SK-N-SH (cell line): Measurements from ENCODE around the gene TMSB10. TPM values are rescaled to one million over a fixed set of nuclear protein-coding genes. Genes with fewer than 3 reads are reported as not detected.

Experiments used
- CTCF ChIA-PET: fragments of 300-600, 350-600 bp; formaldehyde crosslinking; extraction: SDS; loops from one replicate; lab custom pipeline; 2021; lab: Yijun Ruan, JAX
- POLR2A ChIA-PET: fragments of 350-600 bp; sonication (Branson Sonifier 250); formaldehyde crosslinking; extraction: SDS; loops from one replicate; lab custom pipeline; 2020; ENCODE audit warnings: antibody characterized with exemption, inconsistent platforms; lab: Yijun Ruan, JAX
- DNase-seq: peaks from one replicate; pipeline ENCODE4 v3.0.0; 2012
- H2AFZ ChIP-seq: fragments of 200-600 bp; sonication (generic); 2 replicates; pipeline ENCODE4 v1.8.1; 2016; ENCODE audit warnings: antibody characterized with exemption, mild to moderate bottlenecking, low read depth
- H3F3A ChIP-seq: fragments of 200-600 bp; sonication (generic); replicated peaks from 2 replicates; pipeline ENCODE3; 2016; ENCODE audit warnings: antibody characterized with exemption, mild to moderate bottlenecking; ENCODE audit not compliant: insufficient read depth
- H3K27ac ChIP-seq, 2 experiments: fragments of 200-500 bp in 1 of 2; fragments of 200-600 bp in 1 of 2; sonication (Bioruptor generic) in 1 of 2; sonication (generic), shearing (Covaris generic) in 1 of 2; 2 replicates each; pipeline versions ENCODE4 v1.5.1 to v1.6.1; 2014 to 2016; ENCODE audit warnings: low read depth in 2 of 2, inconsistent platforms in 1 of 2, low read length in 1 of 2, mild to moderate bottlenecking in 1 of 2, mixed read lengths in 1 of 2
- H3K27me3 ChIP-seq: fragments of 200-600 bp; sonication (generic), shearing (Covaris generic); 2 replicates; pipeline ENCODE4 v1.6.1; 2016; ENCODE audit warnings: mixed run types; ENCODE audit not compliant: insufficient read depth
- H3K36me3 ChIP-seq, 2 experiments: fragments of 200-500 bp in 1 of 2; fragments of 200-600 bp in 1 of 2; sonication (Bioruptor generic) in 1 of 2; sonication (generic) in 1 of 2; replicated peaks in 1 of 2; 2 replicates each; pipeline versions ENCODE3 to v1.5.1; 2014 to 2016; ENCODE audit warnings: low read length in 1 of 2, mild to moderate bottlenecking in 1 of 2; ENCODE audit not compliant: insufficient read depth in 2 of 2, control insufficient read depth in 1 of 2
- H3K4me1 ChIP-seq, 2 experiments: fragments of 200-500 bp in 1 of 2; fragments of 200-600 bp in 1 of 2; sonication (Bioruptor generic) in 1 of 2; sonication (generic), shearing (Covaris generic) in 1 of 2; 2 replicates each; pipeline versions ENCODE4 v1.5.1 to v1.6.1; 2014 to 2016; ENCODE audit warnings: low read depth in 1 of 2, low read length in 1 of 2, mixed run types in 1 of 2; ENCODE audit not compliant: insufficient read depth in 2 of 2, control insufficient read depth in 1 of 2
- H3K4me2 ChIP-seq: fragments of 200-600 bp; sonication (generic), shearing (Covaris generic); 2 replicates; pipeline ENCODE4 v1.6.1; 2017; ENCODE audit warnings: mixed run types
- H3K4me3 ChIP-seq, 2 experiments: fragments of 200-500 bp in 1 of 2; fragments of 200-600 bp in 1 of 2; sonication (Bioruptor generic) in 1 of 2; sonication (generic), shearing (Covaris generic) in 1 of 2; 2 replicates each; pipeline versions ENCODE4 v1.5.1 to v1.8.1; 2014 to 2016; ENCODE audit warnings: low read depth in 2 of 2, inconsistent platforms in 1 of 2, low read length in 1 of 2, mild to moderate bottlenecking in 1 of 2, mixed read lengths in 1 of 2, moderate library complexity in 1 of 2
- H3K79me2 ChIP-seq: fragments of 200-600 bp; sonication (generic); 2 replicates; pipeline ENCODE4 v1.8.1; 2017; ENCODE audit warnings: mild to moderate bottlenecking; ENCODE audit not compliant: insufficient read depth
- H3K9ac ChIP-seq: fragments of 200-600 bp; sonication (generic); 2 replicates; pipeline ENCODE4 v1.6.1; 2017; ENCODE audit warnings: mixed run types
- H3K9me2 ChIP-seq: fragments of 200-600 bp; sonication (generic); 2 replicates; pipeline ENCODE4 v1.6.1; 2017; ENCODE audit warnings: mixed run types
- H3K9me3 ChIP-seq: fragments of 200-600 bp; sonication (generic); 2 replicates; pipeline ENCODE4 v1.6.1; 2017; ENCODE audit warnings: mixed run types, mild to moderate bottlenecking, moderate library complexity
- H4K20me1 ChIP-seq: fragments of 200-600 bp; sonication (generic); 2 replicates; pipeline ENCODE4 v1.6.1; 2017; ENCODE audit warnings: mild to moderate bottlenecking, mixed run types; ENCODE audit not compliant: insufficient read depth
- ELF1 ChIP-seq: IDR thresholded peaks from 2 replicates; pipeline ENCODE4 v1.4.0; 2012
- EP300 ChIP-seq, 2 experiments: IDR thresholded peaks; 2 replicates each; pipeline versions ENCODE4 v1.4.0 to v1.6.1; 2012; ENCODE audit warnings: borderline replicate concordance in 1 of 2, low read depth in 1 of 2, low read length in 1 of 2
- EZH2phosphoT487 ChIP-seq: fragments of 200-600 bp; sonication (generic); IDR thresholded peaks from 2 replicates; pipeline ENCODE4 v1.6.1; 2017; ENCODE audit warnings: low read depth, mixed run types, mild to moderate bottlenecking, antibody characterized with exemption, moderate library complexity, borderline replicate concordance
- FOSL2 ChIP-seq: IDR thresholded peaks from 2 replicates; pipeline ENCODE4 v1.4.0; 2012; ENCODE audit warnings: low read depth, mild to moderate bottlenecking, moderate library complexity, borderline replicate concordance
- JUND ChIP-seq: IDR thresholded peaks from 2 replicates; pipeline ENCODE4 v1.4.0; 2012
- MEF2A ChIP-seq: IDR thresholded peaks from 2 replicates; pipeline ENCODE4 v1.4.0; 2012; ENCODE audit warnings: low read depth, borderline replicate concordance
- MXI1 ChIP-seq: IDR thresholded peaks from 2 replicates; pipeline ENCODE4 v1.6.1; 2012; ENCODE audit warnings: mild to moderate bottlenecking, low read depth, low read length, improper control_type of control experiment
- NRF1 ChIP-seq: IDR thresholded peaks from 2 replicates; pipeline ENCODE4 v1.6.1; 2012; ENCODE audit warnings: low read depth, mild to moderate bottlenecking, low read length
- POLR2AphosphoS5 ChIP-seq: IDR thresholded peaks from 2 replicates; pipeline ENCODE4 v1.6.1; 2012; ENCODE audit warnings: low read depth, low read length
- RAD21 ChIP-seq: IDR thresholded peaks from 2 replicates; pipeline ENCODE4 v1.6.1; 2012; ENCODE audit warnings: mild to moderate bottlenecking, low read length
- RCOR1 ChIP-seq: fragments of 150-350 bp; IDR thresholded peaks from 2 replicates; pipeline ENCODE4 v1.6.1; 2017; ENCODE audit warnings: antibody characterized with exemption, low read length
- RFX5 ChIP-seq: IDR thresholded peaks from 2 replicates; pipeline ENCODE4 v1.6.1; 2012; ENCODE audit warnings: mild to moderate bottlenecking, improper control_type of control experiment, low read length
- RXRA ChIP-seq: IDR thresholded peaks from 2 replicates; pipeline ENCODE4 v1.4.0; 2012; ENCODE audit warnings: low read depth, mild to moderate bottlenecking, borderline replicate concordance
- SIN3A ChIP-seq: IDR thresholded peaks from 2 replicates; pipeline ENCODE4 v1.6.1; 2012; ENCODE audit warnings: low read depth, mild to moderate bottlenecking, low read length, moderate library complexity, borderline replicate concordance
- TAF1 ChIP-seq: IDR thresholded peaks from 2 replicates; pipeline ENCODE4 v1.6.1; 2012; ENCODE audit warnings: low read depth, mild to moderate bottlenecking, low read length, moderate library complexity, borderline replicate concordance
- WGBS: methylation state at CpG from one replicate; pipeline ENCODE4 v1.1.6; 2017; ENCODE audit warnings: low lambda C conversion rate; 5-methylcytosine and 5-hydroxymethylcytosine counted together
- polyA plus RNA-seq, 3 experiments: library from polyadenylated mRNA; depleted of rRNA; stranded (reverse); fragments of >200 nt; gene quantifications; 2 replicates each; pipeline ENCODE4 v1.2.3, GENCODE V29; 2012
- TF ChIP-seq, protein P1 (sequence below): IDR thresholded peaks from 2 replicates; pipeline ENCODE4 v1.4.0; 2012; ENCODE audit warnings: low read depth
- TF ChIP-seq, protein P2 (sequence below): fragments of 150-350 bp; IDR thresholded peaks from 2 replicates; pipeline ENCODE4 v1.6.1; 2016; ENCODE audit warnings: mild to moderate bottlenecking, low read depth, low read length
- TF ChIP-seq, protein P3 (sequence below): fragments of 150-350 bp; IDR thresholded peaks from 2 replicates; pipeline ENCODE4 v1.6.1; 2017; ENCODE audit warnings: antibody characterized with exemption, low read length, low read depth, borderline replicate concordance
- TF ChIP-seq, protein P4 (sequence below): IDR thresholded peaks from 2 replicates; pipeline ENCODE4; 2012

TMSB10 gene
- polyA plus RNA-seq, 1 of the 3 experiments (the other 2 are of a cell fraction) = 7,920 TPM

DNA sequence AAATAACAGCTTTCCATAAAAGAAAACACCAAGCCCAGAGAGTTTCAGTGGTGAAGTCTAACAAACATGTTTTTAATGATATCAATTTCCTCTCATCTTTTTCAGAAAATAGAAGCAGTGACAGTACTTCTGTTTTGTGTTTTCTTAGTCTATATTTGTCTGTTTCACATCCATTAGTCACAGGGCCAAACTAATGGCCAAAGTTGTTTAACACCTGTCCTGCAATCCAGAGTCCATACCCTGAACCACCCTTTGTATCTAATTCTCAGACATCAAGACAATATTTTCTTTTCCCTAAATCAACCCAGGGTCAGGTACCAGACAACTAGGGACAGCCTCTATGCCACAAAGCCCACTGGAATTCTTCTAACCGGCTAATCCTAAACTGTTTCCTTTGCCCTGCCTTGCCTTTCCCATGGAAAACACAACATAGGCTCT, 25.9 kb downstream of the TMSB10 start:
- no peak overlapping the region for H3K4me2 ChIP-seq
- no peaks in the 10 kb centered on the region for H4K20me1 ChIP-seq
- H3K79me2 ChIP-seq = peaks cover 7% of the 10 kb centered on the region; the same call in 1 of the 2 replicates
- H3K27ac ChIP-seq = no peak overlapping the region
- H3K36me3 ChIP-seq = no peaks in the 10 kb centered on the region
- DNase-seq = no peak
- H3F3A ChIP-seq = peaks cover 5% of the 10 kb centered on the region
- POLR2A ChIA-PET = no interaction called here
- H3K9me2 ChIP-seq = no peaks in the 10 kb centered on the region
- H3K27me3 ChIP-seq = no peaks in the 10 kb centered on the region
- H3K9me3 ChIP-seq = no peaks in the 10 kb centered on the region
- H2AFZ ChIP-seq = no peak overlapping the region
- WGBS = 89% methylated on average over 1 of the region's 1 CpG
- H3K4me3 ChIP-seq = no peak overlapping the region
- CTCF ChIA-PET = no interaction called here
- H3K9ac ChIP-seq = no peak overlapping the region
- peaks cover 0 to 4% of the 10 kb centered on the region in 2 experiments; a peak in 1 of 4 replicates for H3K4me1 ChIP-seq
- TF ChIP-seq MEF2A (no peak), NRF1 (no peak), POLR2AphosphoS5 (no peak), JUND (no peak), EZH2phosphoT487 (no peak), RAD21 (no peak), RFX5 (no peak), EP300 (IDR thresholded peaks at IDR 0.05; ENCODE audit: borderline replicate concordance in 1 of 2, low read depth in 1 of 2, low read length in 1 of 2) (no peak), FOSL2 (no peak), RXRA (no peak), TAF1 (no peak), ELF1 (no peak), MXI1 (no peak)
- TF ChIP-seq, protein P1, sequence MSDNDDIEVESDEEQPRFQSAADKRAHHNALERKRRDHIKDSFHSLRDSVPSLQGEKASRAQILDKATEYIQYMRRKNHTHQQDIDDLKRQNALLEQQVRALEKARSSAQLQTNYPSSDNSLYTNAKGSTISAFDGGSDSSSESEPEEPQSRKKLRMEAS = no peak
- TF ChIP-seq, protein P2, sequence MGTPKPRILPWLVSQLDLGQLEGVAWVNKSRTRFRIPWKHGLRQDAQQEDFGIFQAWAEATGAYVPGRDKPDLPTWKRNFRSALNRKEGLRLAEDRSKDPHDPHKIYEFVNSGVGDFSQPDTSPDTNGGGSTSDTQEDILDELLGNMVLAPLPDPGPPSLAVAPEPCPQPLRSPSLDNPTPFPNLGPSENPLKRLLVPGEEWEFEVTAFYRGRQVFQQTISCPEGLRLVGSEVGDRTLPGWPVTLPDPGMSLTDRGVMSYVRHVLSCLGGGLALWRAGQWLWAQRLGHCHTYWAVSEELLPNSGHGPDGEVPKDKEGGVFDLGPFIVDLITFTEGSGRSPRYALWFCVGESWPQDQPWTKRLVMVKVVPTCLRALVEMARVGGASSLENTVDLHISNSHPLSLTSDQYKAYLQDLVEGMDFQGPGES = no peak
- TF ChIP-seq, protein P3, sequence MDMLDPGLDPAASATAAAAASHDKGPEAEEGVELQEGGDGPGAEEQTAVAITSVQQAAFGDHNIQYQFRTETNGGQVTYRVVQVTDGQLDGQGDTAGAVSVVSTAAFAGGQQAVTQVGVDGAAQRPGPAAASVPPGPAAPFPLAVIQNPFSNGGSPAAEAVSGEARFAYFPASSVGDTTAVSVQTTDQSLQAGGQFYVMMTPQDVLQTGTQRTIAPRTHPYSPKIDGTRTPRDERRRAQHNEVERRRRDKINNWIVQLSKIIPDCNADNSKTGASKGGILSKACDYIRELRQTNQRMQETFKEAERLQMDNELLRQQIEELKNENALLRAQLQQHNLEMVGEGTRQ = no peak

DNA sequence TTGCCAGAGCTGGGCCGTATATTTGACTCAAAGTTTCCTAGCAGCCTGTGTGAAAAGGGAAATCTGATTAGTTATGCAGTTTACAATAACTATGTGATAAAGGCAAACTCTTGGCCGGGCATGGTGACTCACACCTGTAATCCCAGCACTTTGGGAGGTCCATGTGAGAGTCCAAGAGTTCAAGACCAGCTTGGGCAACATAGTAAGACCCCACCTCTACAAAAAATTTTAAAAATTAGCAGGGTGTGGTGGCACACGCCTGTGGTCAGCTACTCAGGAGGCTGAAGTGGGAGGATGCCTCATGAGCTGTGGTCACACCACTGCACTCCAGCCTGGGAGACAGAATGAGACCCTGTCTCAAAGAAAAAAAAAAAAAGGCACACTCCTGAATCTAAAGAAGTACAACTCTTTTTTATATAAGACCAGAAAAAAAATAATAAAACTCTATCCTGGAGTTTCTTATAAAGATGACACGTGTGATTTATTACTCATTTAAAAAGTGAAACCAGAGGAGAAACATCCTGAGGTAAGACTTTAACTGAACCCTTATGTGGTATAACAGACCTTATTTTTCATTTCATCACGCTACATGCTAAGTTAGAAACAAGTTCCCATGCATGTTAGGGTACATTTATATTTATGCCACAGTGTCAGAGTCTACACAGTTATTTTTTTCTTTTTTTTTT, 32.9 kb downstream of the TMSB10 start:
- 77% methylated on average over 5 of the region's 5 CpGs for WGBS
- H3K4me2 ChIP-seq = no peak overlapping the region
- no peak for DNase-seq

More for the DNA sequence above, 32.9 kb downstream of the TMSB10 start:
- no peak overlapping the region for H3K4me3 ChIP-seq
- no peaks in the 10 kb centered on the region for H3K4me1 ChIP-seq
- H3K9me3 ChIP-seq = no peaks in the 10 kb centered on the region
- TF ChIP-seq SIN3A (no peak), RCOR1 (no peak)
- TF ChIP-seq, protein P4, sequence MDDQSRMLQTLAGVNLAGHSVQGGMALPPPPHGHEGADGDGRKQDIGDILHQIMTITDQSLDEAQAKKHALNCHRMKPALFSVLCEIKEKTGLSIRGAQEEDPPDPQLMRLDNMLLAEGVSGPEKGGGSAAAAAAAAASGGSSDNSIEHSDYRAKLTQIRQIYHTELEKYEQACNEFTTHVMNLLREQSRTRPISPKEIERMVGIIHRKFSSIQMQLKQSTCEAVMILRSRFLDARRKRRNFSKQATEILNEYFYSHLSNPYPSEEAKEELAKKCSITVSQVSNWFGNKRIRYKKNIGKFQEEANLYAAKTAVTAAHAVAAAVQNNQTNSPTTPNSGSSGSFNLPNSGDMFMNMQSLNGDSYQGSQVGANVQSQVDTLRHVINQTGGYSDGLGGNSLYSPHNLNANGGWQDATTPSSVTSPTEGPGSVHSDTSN = 0 out of 2 replicates have a peak, but pooled peaks have one; percentile 3
- no peak overlapping the region for H3K27ac ChIP-seq
- no peaks in the 10 kb centered on the region for H3F3A ChIP-seq
- no peaks in the 10 kb centered on the region for H3K27me3 ChIP-seq
- H3K79me2 ChIP-seq = no peaks in the 10 kb centered on the region
- CTCF ChIA-PET = interaction anchor here (0.9 to 2.3 kb wide), 3 partner anchors 8 to 12 kb away, joined by 4 to 10 read pairs (median 5); no protein-coding TSS in a partner anchor
- no peak overlapping the region for H2AFZ ChIP-seq
- no peaks in the 10 kb centered on the region for H3K9me2 ChIP-seq
- H4K20me1 ChIP-seq = no peaks in the 10 kb centered on the region
- no peak overlapping the region for H3K9ac ChIP-seq
- POLR2A ChIA-PET = no interaction called here
- H3K36me3 ChIP-seq = no peaks in the 10 kb centered on the region
